Stimulated activated CD4-positive, alpha-beta T cell treated with anti-CD3 and anti-CD28 coated beads, Interleukin-4, amount 100 ng/mL, for 48 hours (primary cell): Measurements from ENCODE around the gene WFDC9.
"Not testable (repeated sequence)": the region's sequence is repeated elsewhere in the genome, so short reads cannot be mapped to it uniquely, and the experiment has no call there.

ENCODE experiments used
- DNase-seq, 2 donors: peaks; one replicate each; pipeline ENCODE4 v3.0.0-alpha.2; 2020; ENCODE audit warnings: low read depth in 2 of 2

Gene WFDC9

GRCh38 chr20:45592574-45593189 is 38.4 kb downstream of the WFDC9 start:
- peak in 1 of 2 donors; percentile 18 for DNase-seq

- DNase-seq, result no peak
Observed at GRCh38 chr20:45589725-45590124, 41.4 kb downstream of the WFDC9 start.

GRCh38 chr20:45588800-45589199 is 42.3 kb downstream of the WFDC9 start:
- DNase-seq, result no peak

GRCh38 chr20:45585986-45586385 is 45.1 kb downstream of the WFDC9 start:
- DNase-seq, result not testable (repeated sequence)

- not testable (repeated sequence) for DNase-seq
Observed at GRCh38 chr20:45584294-45584693, 46.8 kb downstream of the WFDC9 start.

- no peak for DNase-seq
Observed at GRCh38 chr20:45583502-45583901, 47.6 kb downstream of the WFDC9 start.

- DNase-seq, result no peak
Observed at GRCh38 chr20:45581702-45582101, 49.4 kb downstream of the WFDC9 start.

- no peak for DNase-seq
Observed at GRCh38 chr20:45579184-45579583, 51.9 kb downstream of the WFDC9 start, which contains the start of gene WFDC8. Gene WFDC8 (minus strand): TSS chr20:45579284. CDS start chr20:45579247, 37 bp downstream.

- no peak for DNase-seq
Observed at GRCh38 chr20:45578231-45578630, 52.9 kb downstream of the WFDC9 start.

- no peak for DNase-seq
Observed at GRCh38 chr20:45576995-45577394, 54.1 kb downstream of the WFDC9 start.

GRCh38 chr20:45575931-45576330 is 55.2 kb downstream of the WFDC9 start:
- no peak for DNase-seq

- not testable (repeated sequence) for DNase-seq
Observed at GRCh38 chr20:45569650-45570049, 61.4 kb downstream of the WFDC9 start.

- DNase-seq, result no peak
Observed at GRCh38 chr20:45564760-45565276, 66.3 kb downstream of the WFDC9 start.
